Epithelial cell of esophagus (primary cell): ENCODE measurements around the gene CTDP1.
"Not testable (repeated sequence)": the region's sequence is repeated elsewhere in the genome, so short reads cannot be mapped to it uniquely, and the experiment has no call there.

Source experiments
- DNase-seq: peaks from one replicate; pipeline ENCODE4 v3.0.0; 2010; ENCODE audit warnings: low read depth
- H3K4me3 ChIP-seq: 2 replicates; pipeline ENCODE4 v1.5.1; 2011; ENCODE audit warnings: mild to moderate bottlenecking, low read length, control low read depth
- TF ChIP-seq, protein P1 (sequence below): IDR thresholded peaks from 2 replicates; pipeline ENCODE4 v1.5.1; 2011; ENCODE audit warnings: low read depth, mild to moderate bottlenecking, low read length, control low read depth, inconsistent platforms; ENCODE audit not compliant: insufficient read depth; ENCODE audit errors: missing control alignments

CTDP1 gene

DNA sequence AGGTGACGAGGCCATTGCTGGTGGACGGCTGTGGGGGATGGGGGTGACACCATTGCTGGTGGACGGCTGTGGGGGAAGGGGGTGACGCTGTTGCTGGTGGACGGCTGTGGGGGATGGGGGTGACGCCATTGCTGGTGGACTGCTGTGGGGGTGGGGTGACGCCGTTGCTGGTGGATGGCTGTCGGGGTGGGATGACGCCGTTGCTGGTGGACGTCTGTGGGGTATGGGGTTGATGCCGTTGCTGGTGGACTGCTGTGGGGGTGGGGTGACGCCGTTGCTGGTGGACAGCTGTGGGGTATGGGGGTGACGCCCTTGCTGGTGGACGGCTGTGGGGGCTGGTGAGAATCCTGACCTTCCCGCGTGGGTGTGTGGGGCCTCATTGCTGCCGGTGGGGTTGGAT lies 47.1 kb downstream of the CTDP1 start:
- H3K4me3 ChIP-seq = no peak overlapping the region
- DNase-seq = no peak
- TF ChIP-seq, protein P1, sequence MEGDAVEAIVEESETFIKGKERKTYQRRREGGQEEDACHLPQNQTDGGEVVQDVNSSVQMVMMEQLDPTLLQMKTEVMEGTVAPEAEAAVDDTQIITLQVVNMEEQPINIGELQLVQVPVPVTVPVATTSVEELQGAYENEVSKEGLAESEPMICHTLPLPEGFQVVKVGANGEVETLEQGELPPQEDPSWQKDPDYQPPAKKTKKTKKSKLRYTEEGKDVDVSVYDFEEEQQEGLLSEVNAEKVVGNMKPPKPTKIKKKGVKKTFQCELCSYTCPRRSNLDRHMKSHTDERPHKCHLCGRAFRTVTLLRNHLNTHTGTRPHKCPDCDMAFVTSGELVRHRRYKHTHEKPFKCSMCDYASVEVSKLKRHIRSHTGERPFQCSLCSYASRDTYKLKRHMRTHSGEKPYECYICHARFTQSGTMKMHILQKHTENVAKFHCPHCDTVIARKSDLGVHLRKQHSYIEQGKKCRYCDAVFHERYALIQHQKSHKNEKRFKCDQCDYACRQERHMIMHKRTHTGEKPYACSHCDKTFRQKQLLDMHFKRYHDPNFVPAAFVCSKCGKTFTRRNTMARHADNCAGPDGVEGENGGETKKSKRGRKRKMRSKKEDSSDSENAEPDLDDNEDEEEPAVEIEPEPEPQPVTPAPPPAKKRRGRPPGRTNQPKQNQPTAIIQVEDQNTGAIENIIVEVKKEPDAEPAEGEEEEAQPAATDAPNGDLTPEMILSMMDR = no peak

DNA sequence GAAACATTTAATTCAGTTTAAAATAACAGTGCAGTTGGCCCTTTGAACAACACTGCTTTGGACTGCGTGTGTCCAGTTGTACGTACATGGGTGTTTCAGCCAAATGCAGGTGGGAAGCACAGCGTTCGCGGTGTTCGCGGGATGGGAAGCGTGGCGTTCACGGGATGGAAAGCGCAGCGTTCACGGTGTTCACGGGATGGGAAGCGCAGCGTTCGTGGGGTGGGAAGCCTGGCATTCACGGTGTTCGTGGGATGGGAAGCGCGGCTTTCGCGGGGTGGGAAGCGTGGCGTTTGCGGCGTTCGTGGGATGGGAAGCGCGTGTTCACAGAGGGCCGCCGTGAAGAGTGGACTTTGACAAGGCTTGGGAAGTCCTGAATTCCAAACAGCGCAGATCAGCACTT lies 47.6 kb downstream of the CTDP1 start:
- DNase-seq = no peak
- H3K4me3 ChIP-seq = no peak overlapping the region
- TF ChIP-seq, protein P1 = no peak

DNA sequence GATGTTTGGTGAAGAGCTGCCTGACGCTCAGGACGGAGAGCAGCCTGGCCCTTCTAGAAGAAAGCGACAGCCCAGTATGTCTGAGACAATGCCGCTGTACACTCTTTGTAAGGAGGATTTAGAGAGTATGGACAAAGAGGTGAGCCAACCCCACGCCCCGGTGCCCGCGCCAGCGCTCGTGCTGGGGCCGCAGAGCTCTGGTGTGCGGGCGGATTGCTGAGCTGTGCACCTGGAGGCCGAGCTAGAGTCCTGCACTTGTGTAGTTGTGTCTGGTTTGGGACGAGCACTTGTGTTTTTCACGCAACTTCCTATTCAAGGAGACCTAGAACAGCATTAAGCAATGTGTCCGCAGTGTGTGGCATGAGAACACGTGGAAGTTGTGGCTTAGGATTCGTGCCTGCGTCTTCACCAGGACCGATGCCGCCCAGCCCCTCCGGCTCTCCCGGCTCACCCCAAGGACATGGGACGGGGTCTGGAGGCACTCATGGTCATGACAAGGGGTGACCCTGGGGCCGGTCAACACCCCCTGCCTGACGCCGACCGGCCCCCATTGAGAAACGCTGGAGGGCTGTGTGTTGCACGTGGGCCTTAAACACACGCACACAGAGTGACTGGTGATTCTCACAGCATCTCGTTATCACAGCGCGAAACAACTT lies 49.5 kb downstream of the CTDP1 start:
- DNase-seq = no peak
- H3K4me3 ChIP-seq = no peak overlapping the region
- TF ChIP-seq, protein P1 = no peak

DNA sequence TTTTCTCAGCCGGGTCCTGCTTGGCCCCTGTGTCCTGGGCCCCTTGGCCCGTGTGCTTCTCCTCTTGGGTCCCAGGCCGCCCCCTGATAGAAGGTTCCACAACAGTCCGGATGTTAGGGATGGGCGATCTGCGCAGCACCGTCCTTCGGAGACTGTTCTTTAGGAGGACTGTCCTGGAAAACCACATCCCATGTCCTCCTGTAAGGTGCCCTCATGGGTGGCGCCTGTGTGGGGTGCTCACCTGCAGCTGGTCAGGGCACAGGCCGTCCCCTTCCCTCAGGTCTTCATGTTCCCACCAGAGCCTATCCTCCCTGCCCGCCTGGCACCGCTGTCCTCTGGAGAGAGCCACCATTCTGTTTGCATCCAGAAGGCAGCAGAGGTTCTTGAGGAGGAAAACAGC lies 50.0 kb downstream of the CTDP1 start:
- no peak overlapping the region for H3K4me3 ChIP-seq
- TF ChIP-seq, protein P1 = no peak
- no peak for DNase-seq

DNA sequence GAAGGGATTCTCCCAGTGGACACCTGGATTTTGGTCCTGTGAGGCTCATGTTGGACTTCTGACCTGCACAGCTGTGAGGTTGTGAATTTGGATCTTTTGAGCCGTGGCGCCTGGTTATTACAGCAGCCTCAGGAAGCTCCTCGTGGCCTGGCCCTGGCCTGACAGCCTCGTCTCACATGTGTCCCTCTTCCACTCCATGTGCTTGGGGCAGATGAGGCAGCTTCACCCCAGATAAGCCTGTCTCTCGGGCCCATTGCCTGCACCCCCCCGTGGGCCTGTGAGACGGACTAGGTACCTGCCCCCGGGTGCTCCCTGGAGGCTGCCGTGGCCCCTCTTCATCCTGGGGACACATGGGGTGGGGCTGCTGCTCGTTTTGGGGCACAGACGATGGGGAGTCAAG lies 51.2 kb downstream of the CTDP1 start:
- TF ChIP-seq, protein P1 = no peak
- no peak overlapping the region for H3K4me3 ChIP-seq
- no peak for DNase-seq

DNA sequence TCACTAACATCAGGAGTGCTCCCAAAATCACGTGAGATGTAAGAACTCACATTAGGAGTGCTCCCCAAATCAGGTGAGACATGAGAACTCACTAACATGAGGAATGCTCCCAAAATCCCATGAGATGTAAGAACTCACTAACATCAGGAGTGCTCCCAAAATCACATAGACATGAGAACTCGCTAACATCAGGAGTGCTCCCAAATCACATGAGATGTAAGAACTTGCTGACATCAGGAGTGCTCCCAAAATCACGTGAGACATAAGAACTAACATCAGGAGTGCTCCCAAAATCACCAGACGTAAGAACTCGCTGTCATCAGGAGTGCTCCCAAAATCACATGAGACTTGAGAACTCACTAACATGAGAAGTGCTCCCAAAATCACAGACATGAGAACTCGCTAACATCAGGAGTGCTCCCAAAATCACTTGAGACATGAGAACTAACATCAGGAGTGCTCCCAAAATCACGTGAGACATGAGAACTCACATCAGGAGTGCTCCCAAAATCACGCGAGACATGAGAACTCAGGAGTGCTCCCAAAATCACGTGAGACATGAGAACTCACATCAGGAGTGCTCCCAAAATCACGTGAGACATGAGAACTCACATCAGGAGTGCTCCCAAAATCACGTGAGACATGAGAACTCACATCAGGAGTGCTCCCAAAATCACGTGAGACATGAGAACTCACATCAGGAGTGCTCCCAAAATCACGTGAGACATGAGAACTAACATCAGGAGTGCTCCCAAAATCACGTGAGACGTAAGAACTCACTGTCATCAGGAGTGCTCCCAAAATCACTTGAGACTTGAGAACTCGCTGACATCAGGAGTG lies 52.5 kb downstream of the CTDP1 start:
- not testable (repeated sequence) for H3K4me3 ChIP-seq
- DNase-seq = peak; percentile 9

DNA sequence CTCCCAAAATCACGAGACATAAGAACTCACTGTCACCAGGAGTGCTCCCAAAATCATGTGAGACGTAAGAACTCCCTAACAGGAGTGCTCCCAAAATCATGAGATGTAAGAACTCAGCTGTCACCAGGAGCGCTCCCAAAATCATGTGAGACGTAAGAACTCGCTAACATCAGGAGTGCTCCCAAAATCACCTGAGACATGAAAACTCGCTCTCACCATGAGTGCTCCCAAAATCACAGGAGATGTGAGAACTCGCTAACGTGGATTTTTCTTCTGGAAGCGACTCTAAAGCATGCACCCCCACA lies 53.1 kb downstream of the CTDP1 start:
- no peak for DNase-seq
- TF ChIP-seq, protein P1 = no peak
- H3K4me3 ChIP-seq = no peak overlapping the region
